Activated CD4-positive, alpha-beta T cell treated with anti-CD3 and anti-CD28 coated beads for 48 hours (primary cell): ENCODE data around the gene SGMS2.

Source experiments
- DNase-seq: peaks from one replicate; pipeline ENCODE4 v3.0.0-alpha.2; 2020

Gene SGMS2

DNA sequence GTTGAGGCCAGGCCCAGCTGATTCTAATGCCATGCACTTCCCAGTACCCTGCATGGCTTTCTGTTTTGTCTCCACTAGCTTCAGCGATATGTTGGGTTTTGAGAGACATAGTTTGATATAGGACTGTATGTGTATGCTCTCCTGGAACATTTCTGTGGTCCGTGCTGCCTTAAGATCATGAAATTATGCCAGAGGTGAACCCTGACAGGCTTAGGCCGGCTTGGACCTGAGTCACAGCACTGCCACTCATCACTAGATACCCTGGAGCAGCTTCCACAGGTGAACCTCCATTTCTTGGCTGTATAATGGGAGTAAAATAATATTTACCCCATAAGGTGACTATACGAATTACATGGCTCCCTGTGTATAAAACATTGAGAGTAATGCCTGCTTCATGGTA lies 6.4 kb downstream of the SGMS2 start:
- DNase-seq: no peak

DNA sequence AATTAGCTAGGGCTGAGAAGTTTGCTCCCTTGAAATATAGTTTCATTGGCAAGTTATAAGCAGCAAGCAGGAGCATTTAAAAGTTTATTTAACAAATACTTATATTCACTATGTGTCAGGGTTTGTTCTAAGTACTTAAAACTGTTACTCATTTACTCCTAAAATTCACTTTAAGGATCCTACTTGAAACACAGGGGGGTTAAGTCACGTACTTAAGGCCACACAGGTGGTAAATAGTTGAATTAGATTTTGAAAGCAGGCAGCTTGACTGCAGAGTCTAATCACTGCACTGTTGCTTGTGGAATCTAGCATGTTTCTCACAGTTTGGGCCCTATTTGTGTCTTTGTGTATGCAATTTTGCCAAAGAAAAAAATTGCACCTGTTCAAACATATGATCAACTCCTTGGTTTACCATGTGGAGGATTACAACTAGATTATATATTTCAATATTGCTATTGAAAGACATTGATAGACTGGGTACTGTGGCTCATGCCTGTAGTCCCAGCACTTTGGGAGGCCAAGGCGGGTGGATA lies 7.6 kb downstream of the SGMS2 start:
- DNase-seq: no peak

- DNase-seq: no peak
Measured at GRCh38 chr4:107834241-107834794, 9.6 kb downstream of the SGMS2 start.

DNA sequence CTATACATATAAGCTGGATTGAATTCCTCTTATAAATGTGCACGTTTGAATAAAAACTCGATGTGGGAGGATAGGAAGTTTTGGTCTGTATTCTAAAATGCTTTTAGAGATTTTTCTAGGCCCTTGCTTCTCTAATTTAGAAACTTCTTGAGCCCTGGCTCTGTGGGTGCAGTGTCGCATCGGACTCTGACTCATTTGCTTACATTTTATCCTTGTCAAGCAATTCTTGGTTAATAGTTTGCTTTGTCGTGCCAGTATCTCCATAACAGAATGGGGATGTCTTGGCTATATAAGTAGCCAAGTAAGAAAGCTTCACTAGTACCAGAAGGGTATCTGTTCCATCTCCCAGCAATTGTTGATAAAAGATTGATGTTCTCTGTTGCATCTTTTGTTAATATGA lies 10.7 kb downstream of the SGMS2 start:
- DNase-seq: no peak

- no peak for DNase-seq
Measured at GRCh38 chr4:107837317-107837716, 12.6 kb downstream of the SGMS2 start.

DNA sequence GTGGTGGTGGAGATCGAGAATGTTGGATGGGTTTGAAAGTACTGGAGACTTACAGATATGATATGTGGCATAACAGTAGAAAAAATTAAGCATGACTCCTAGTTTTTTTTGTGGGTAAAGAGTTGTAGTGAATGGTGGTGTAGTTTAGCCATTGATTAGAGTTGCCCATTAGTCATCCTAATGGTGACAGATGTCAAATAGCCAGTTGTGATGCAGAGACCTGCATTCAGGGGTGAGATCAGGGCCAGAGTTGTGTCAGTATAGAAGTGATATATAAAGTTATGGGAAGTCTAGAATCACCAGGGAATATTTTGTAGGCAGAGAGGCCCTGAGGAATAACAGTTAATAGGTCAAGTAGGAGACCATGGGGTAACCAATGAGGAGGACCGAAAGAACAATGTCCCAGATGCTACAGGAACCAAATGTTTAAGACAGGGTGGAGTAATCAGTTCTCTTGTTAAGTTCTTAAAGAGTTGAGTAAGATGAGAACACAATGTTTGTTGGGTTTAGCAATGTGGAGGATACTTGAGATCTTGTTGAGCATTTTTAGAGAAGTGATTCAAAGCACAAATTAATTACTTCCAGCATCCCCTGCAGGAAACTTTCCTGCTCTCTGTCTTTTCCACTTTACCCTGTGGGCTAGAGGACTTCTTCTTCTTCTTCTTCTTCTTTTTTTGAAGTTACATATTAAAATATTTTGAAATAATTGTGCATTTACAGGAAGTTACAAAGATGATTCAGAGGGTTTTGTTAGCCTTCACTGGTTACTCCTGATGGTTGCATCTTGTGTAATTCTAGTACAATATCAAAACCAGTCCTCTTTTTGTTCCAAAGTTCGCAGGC lies 13.3 kb downstream of the SGMS2 start:
- no peak for DNase-seq

- no peak for DNase-seq
Measured at GRCh38 chr4:107838861-107839565, 14.3 kb downstream of the SGMS2 start.

DNA sequence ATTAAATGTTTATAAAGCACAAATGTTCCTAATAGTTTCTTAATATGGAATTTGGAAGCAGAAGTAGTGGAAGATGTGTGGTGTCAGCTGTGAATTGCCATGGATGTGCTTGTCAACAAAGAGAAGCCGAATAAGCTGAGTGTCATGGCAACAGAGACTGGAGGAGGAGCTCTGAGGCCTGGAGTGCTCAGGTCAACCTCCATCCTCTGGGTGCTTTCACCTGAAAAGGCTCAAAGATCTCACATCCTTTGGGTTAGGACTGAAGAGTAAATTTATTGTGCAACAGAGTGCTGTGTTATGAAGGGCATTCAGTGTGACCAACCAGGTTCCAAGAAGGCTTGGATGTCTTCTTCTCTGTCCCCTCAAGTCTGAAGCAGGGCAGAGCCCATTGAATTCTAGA lies 18.7 kb downstream of the SGMS2 start:
- no peak for DNase-seq

GRCh38 chr4:107845681-107846080 lies 20.9 kb downstream of the SGMS2 start:
- no peak for DNase-seq

- no peak for DNase-seq
Measured at GRCh38 chr4:107850438-107850837, 25.7 kb downstream of the SGMS2 start.

- no peak for DNase-seq
Measured at GRCh38 chr4:107853444-107854355, 29.0 kb downstream of the SGMS2 start.

DNA sequence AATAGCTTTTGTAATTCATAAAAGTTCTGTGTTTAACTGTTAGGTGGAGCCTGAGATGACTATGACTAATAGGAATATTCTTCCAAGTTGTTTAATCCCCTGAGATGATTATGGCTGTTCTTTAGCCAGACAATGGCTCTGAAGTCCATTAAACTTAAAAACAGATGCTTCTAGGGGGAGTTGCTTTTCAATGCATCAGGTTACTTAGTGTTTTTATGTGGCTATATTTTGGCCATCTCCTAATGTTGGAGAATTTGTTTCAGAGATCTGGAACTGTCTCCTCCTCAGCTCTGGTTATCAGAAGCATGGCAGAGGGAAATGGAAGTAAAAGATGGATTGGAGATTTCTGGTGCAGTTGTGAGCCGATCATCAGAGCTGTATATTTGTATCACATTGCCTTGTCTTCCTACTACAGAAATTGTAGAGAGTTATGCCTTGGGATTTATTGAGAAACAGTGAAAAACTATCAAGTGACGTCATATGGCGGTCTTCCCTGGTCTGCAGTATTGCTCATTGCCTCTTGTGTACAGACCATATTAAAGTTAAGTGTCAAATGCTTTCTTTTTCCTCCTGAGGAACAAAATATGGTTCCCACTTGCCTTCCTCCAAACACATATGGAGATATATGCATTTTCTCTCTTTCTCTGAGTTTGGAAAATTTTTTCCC lies 29.8 kb downstream of the SGMS2 start:
- no peak for DNase-seq

DNA sequence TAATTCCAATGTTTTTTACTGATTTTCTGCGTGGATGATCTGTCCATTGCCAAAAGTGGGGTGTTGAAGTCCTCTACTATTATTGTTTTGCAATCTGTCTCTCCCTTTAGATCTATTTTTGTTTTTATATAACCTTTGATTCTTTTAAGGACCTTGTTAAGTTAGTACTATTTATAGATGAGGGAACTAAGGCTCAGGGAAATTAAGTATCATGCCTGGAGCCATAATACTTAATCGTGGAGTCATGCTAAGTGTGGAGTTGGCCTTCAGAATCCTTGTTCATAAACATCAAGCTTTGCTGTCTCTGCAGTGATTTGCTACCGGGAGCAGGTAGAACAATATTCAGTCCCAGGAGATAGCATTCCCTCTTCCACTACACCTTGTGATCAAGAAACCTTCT lies 31.0 kb downstream of the SGMS2 start:
- DNase-seq: no peak

DNA sequence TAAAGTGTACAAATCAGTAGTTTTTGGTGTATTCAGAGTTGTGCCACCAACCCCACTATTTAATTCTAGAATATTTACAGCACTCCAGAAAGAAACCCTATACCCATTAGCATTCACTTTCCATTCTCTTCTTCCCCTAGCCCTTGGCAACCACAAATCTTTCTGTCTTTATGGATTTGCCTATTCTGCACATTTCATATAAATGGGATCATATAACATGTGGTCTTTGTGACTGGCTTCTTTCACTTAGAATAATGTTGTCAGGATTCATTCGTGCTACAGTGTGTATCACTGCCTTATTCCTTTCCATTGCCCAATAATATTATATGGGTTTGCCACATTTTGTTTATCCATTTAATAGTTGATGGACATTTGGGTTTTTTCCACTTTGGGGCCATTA lies 32.2 kb downstream of the SGMS2 start:
- no peak for DNase-seq

DNA sequence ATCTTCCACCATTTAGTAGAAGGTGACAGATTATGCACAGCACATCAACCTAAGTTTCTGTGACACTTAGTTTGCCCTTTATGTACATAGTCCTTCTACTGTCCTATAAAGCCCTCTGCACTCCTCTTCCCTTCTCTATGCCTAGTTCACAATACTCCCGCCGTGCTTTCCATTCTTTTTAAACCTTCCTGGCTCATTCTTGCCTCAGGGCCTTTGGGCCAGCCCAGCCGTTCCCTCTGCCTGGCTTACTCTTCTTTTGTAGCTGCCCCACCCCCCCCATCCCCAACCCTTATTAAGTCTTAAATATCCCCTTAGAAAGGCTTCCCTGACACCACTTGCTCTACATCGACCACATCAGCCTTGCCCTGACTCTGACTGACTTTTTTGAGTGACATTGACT lies 33.0 kb downstream of the SGMS2 start:
- no peak for DNase-seq

- no peak for DNase-seq
Measured at GRCh38 chr4:107858158-107858742, 33.5 kb downstream of the SGMS2 start.

DNA sequence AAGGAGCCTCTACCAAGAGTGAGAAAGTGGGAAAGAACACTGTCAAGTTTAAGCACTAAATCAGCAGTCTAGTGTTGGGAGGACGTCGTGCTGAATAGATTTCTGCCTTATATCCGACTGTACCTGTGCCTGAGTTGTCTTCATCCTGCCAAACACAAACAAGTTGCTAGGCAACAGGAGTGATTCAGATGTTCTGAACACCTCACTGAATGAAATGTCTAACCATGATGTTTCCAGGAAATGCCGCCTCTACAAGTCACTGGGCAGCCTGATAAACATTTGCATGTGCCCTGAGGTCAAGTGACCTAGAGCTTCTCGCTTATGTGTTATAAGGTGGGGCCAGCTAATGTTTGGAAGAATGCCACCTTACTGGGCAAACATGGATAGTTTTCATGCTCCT lies 37.9 kb downstream of the SGMS2 start:
- DNase-seq: peak; percentile 16

GRCh38 chr4:107863416-107863815 lies 38.7 kb downstream of the SGMS2 start:
- no peak for DNase-seq

DNA sequence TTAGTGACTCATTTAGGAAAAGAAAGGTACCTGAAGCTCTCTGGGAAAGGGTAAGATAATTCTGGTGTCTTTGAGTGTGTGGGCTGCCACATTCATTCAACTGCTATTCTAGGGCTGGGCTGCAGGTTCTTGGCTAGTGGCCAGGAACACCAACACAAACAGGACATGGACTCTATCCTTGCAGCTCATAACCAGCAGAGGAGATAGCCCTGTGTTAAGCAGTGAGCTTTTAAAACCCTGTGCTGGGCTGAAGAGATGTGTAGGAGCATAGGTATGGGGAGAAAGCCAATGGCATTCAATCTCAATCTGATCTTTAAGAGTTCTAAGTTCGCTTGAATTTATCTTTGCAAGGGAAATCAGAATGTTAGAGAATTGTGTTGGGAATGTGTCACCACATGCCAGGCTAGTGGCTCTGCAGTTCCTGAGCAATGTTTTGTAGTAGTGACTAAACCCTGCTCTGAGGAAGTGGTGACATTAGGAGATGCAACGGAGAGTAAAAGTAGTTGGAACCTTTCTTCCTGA lies 39.2 kb downstream of the SGMS2 start:
- DNase-seq: peak; percentile 54

DNA sequence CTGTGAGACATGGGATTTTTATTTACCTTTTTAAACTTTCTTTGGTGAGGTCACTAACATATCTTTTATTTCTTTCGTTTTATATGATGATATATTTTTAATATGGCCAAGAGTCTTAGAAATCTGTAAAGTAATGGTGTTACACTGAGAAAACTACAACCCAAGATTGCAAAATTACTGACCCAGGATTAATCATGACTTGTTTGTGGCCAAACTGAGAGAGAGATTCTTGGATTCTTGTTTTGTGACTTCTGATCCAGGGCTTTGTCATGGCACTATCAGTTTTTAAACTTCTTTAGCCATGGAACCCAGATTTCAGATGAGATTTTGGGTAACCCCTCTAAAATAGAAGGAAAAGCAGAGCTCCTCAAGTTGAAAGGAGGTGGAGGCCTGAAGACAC lies 42.0 kb downstream of the SGMS2 start:
- DNase-seq: no peak

GRCh38 chr4:107870236-107870635 lies 45.5 kb downstream of the SGMS2 start:
- DNase-seq: no peak
